Measurements from ENCODE around the gene RNF220. TPM values are rescaled to one million over a fixed set of nuclear protein-coding genes. Genes with fewer than 3 reads are reported as not detected.
A peak's percentile ranks its signal among the peaks of the same experiment; 100 is the strongest.
"Not testable (repeated sequence)": the region's sequence is repeated elsewhere in the genome, so short reads cannot be mapped to it uniquely, and the experiment has no call there.

The RNF220 gene
- total RNA-seq, 1 experiment from 2014 or later, result 62.5 TPM

- DNase-seq, result no peak
- no peaks in the 10 kb centered on the region for H3K9me3 ChIP-seq
- no peaks in the 10 kb centered on the region for H3K27me3 ChIP-seq
- no peak overlapping the region for H3K4me3 ChIP-seq
- no peaks in the 10 kb centered on the region for H3K36me3 ChIP-seq
Measured at GRCh38 chr1:44543786-44544185, 138.7 kb downstream of the RNF220 start.

GRCh38 chr1:44544960-44545359 lies 139.9 kb downstream of the RNF220 start:
- no peaks in the 10 kb centered on the region for H3K27me3 ChIP-seq
- no peak for DNase-seq
- no peaks in the 10 kb centered on the region for H3K36me3 ChIP-seq
- no peaks in the 10 kb centered on the region for H3K9me3 ChIP-seq
- no peak overlapping the region for H3K4me3 ChIP-seq

GRCh38 chr1:44545961-44546360 lies 140.9 kb downstream of the RNF220 start:
- no peaks in the 10 kb centered on the region for H3K27me3 ChIP-seq
- DNase-seq, result no peak
- no peaks in the 10 kb centered on the region for H3K9me3 ChIP-seq
- H3K36me3 ChIP-seq, result no peaks in the 10 kb centered on the region
- no peak overlapping the region for H3K4me3 ChIP-seq

GRCh38 chr1:44546403-44547053 lies 141.5 kb downstream of the RNF220 start:
- H3K27me3 ChIP-seq, result no peaks in the 10 kb centered on the region

GRCh38 chr1:44547361-44547760 lies 142.3 kb downstream of the RNF220 start:
- no peaks in the 10 kb centered on the region for H3K9me3 ChIP-seq
- no peak overlapping the region for H3K4me3 ChIP-seq
- H3K27me3 ChIP-seq, result no peaks in the 10 kb centered on the region
- no peaks in the 10 kb centered on the region for H3K36me3 ChIP-seq
- no peak for DNase-seq

More at GRCh38 chr1:44546403-44547053, 141.5 kb downstream of the RNF220 start:
- Histone ChIP-seq H3K4me3 (no peak overlapping the region), H3K9me3 (no peaks in the 10 kb centered on the region), H3K36me3 (no peaks in the 10 kb centered on the region)
- DNase-seq, result no peak

GRCh38 chr1:44547837-44548236 lies 142.8 kb downstream of the RNF220 start:
- Histone ChIP-seq H3K36me3 (no peaks in the 10 kb centered on the region), H3K27me3 (no peaks in the 10 kb centered on the region), H3K9me3 (no peaks in the 10 kb centered on the region), H3K4me3 (no peak overlapping the region)
- DNase-seq, result no peak

- no peak overlapping the region for H3K4me3 ChIP-seq
- no peak for DNase-seq
- H3K9me3 ChIP-seq, result no peaks in the 10 kb centered on the region
- H3K36me3 ChIP-seq, result no peaks in the 10 kb centered on the region
- H3K27me3 ChIP-seq, result no peaks in the 10 kb centered on the region
Measured at GRCh38 chr1:44549510-44549909, 144.5 kb downstream of the RNF220 start.

GRCh38 chr1:44553127-44553758 lies 148.2 kb downstream of the RNF220 start:
- no peak for DNase-seq
- no peaks in the 10 kb centered on the region for H3K36me3 ChIP-seq
- no peak overlapping the region for H3K4me3 ChIP-seq
- H3K9me3 ChIP-seq, result no peaks in the 10 kb centered on the region
- no peaks in the 10 kb centered on the region for H3K27me3 ChIP-seq

GRCh38 chr1:44553771-44554170 lies 148.7 kb downstream of the RNF220 start:
- DNase-seq, result peak; percentile 84
- Histone ChIP-seq H3K9me3 (no peaks in the 10 kb centered on the region), H3K27me3 (no peaks in the 10 kb centered on the region), H3K4me3 (no peak overlapping the region), H3K36me3 (no peaks in the 10 kb centered on the region)

GRCh38 chr1:44554706-44555105 lies 149.7 kb downstream of the RNF220 start:
- Histone ChIP-seq H3K9me3 (no peaks in the 10 kb centered on the region), H3K36me3 (no peaks in the 10 kb centered on the region), H3K4me3 (no peak overlapping the region), H3K27me3 (no peaks in the 10 kb centered on the region)
- DNase-seq, result no peak

GRCh38 chr1:44557778-44558177 lies 152.7 kb downstream of the RNF220 start:
- H3K9me3 ChIP-seq, result no peaks in the 10 kb centered on the region
- no peaks in the 10 kb centered on the region for H3K27me3 ChIP-seq
- DNase-seq, result peak; percentile 19
- no peak overlapping the region for H3K4me3 ChIP-seq
- H3K36me3 ChIP-seq, result no peaks in the 10 kb centered on the region

GRCh38 chr1:44558883-44559282 lies 153.8 kb downstream of the RNF220 start:
- no peak for DNase-seq
- no peaks in the 10 kb centered on the region for H3K9me3 ChIP-seq
- H3K4me3 ChIP-seq, result no peak overlapping the region
- H3K27me3 ChIP-seq, result no peaks in the 10 kb centered on the region
- H3K36me3 ChIP-seq, result no peaks in the 10 kb centered on the region

- H3K9me3 ChIP-seq, result no peaks in the 10 kb centered on the region
- DNase-seq, result no peak
- no peaks in the 10 kb centered on the region for H3K36me3 ChIP-seq
- H3K27me3 ChIP-seq, result no peaks in the 10 kb centered on the region
- H3K4me3 ChIP-seq, result no peak overlapping the region
Measured at GRCh38 chr1:44559330-44559729, 154.3 kb downstream of the RNF220 start.

GRCh38 chr1:44559913-44560312 lies 154.9 kb downstream of the RNF220 start:
- H3K9me3 ChIP-seq, result no peaks in the 10 kb centered on the region
- no peaks in the 10 kb centered on the region for H3K36me3 ChIP-seq
- DNase-seq, result no peak
- no peaks in the 10 kb centered on the region for H3K27me3 ChIP-seq
- H3K4me3 ChIP-seq, result no peak overlapping the region

- not testable (repeated sequence) for H3K27me3 ChIP-seq, H3K9me3 ChIP-seq, H3K4me3 ChIP-seq, H3K36me3 ChIP-seq
- peak; percentile 25 for DNase-seq
Measured at GRCh38 chr1:44560696-44561095, 155.6 kb downstream of the RNF220 start.

GRCh38 chr1:44565259-44565750 lies 160.2 kb downstream of the RNF220 start:
- H3K36me3 ChIP-seq, result no peaks in the 10 kb centered on the region
- no peak overlapping the region for H3K4me3 ChIP-seq
- H3K9me3 ChIP-seq, result no peaks in the 10 kb centered on the region
- DNase-seq, result no peak
- no peaks in the 10 kb centered on the region for H3K27me3 ChIP-seq

GRCh38 chr1:44565833-44566232 lies 160.8 kb downstream of the RNF220 start:
- H3K27me3 ChIP-seq, result no peaks in the 10 kb centered on the region
- no peaks in the 10 kb centered on the region for H3K9me3 ChIP-seq
- H3K4me3 ChIP-seq, result no peak overlapping the region
- no peak for DNase-seq
- H3K36me3 ChIP-seq, result no peaks in the 10 kb centered on the region
